HG02798 (cell line): ENCODE results near the gene NIPBL.
"Not testable (repeated sequence)": the region's sequence is repeated elsewhere in the genome, so short reads cannot be mapped to it uniquely, and the experiment has no call there.

Experiments
- ATAC-seq: cut with Tn5 transposase; IDR thresholded peaks from one replicate; pipeline ENCODE4 v1.9.1; 2021; ENCODE audit warnings: mild to moderate bottlenecking; ENCODE audit not compliant: unreplicated experiment, poor library complexity

The NIPBL gene

DNA sequence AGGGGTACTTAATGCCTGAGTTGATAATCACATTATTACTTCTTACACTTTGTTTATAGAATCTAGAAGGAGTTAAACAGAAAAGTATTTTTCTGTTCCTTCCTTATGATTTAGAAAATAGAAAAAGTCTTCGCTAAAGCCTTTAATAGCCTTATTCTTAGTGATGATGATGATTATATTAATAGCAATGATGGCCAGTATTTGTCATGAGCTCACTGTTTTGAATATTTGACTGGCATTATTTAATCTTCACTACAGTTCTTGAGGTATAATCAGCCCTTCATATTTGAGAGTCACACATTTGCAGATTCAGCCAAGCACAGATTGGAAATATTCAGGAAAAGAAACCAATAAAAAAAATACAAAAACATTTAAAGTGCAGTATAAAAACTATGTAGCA is 23.3 kb downstream of the NIPBL start:
- ATAC-seq, result no peak

DNA sequence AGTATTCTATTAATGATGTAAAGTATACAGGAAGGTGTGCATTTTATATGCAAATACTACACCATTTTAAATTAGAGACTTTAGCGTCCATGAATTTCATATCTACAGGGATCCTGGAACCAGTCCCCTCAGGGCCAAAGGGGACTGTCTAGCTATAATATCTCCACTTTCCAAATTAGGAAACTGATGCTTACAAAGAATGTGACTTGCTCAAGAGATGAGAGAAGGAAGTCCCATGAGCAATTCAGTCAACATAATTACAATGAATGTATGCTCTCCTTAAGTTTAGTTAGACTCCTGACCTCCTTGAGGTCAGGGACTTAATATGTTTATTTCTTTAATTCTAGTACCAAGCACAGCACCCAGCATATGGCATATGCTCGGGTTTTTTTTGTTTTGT is 23.7 kb downstream of the NIPBL start:
- no peak for ATAC-seq

DNA sequence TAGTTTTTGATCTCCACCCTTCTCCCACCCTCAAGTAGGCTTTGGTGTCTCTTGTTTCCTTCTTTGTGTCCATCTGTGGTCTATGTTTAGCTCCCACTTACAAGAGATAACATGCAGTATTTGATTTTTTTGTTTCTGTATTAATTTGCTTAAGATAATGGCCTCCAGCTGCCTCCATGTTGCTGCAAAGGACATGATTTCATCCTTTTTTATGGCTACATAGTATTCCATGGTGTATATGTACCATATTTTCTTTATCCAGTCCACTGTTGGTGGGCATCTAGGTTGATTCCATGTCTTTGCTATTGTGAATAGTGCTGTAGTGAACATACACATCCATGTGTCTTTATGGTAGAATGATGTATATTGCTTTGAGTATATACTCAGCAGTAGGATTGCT is 24.5 kb downstream of the NIPBL start:
- not testable (repeated sequence) for ATAC-seq

DNA sequence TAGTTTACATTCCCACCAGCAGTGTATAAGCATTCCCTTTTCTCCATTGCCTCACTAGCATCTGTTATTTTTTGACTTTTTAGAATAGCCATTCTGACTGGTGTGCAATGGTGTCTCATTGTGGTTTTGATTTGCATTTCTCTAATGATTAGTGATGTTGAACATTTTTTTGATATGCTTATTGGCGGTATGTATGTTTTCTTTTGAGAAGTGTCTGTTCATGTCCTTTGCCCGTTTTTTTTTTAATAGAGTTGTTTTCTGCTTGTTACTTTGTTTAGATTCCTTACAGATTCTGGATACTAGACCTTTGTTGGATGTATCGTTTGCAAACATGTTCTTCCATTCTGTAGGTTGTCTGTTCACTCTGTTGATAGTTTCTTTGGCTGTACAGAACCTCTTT is 25.3 kb downstream of the NIPBL start:
- ATAC-seq, result no peak

DNA sequence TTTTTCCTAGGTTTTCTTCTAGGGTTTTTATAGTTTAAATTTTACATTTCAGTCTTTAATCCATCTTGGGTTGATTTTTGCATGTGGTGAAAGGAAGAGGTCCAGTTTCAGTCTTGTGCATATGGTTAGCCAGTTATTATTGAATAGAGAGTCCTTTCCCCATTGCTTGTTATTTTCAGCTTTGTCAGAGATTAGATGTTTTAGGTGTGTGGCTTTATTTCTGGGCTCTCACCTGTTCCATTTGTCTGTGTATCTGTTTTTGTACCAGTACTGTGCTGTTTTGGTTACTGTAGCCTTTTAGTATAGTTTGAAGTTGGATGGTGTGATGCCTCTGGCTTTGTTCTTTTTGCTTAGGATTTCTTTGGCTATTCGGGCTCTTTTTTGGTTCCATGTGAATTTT is 25.8 kb downstream of the NIPBL start:
- no peak for ATAC-seq

DNA sequence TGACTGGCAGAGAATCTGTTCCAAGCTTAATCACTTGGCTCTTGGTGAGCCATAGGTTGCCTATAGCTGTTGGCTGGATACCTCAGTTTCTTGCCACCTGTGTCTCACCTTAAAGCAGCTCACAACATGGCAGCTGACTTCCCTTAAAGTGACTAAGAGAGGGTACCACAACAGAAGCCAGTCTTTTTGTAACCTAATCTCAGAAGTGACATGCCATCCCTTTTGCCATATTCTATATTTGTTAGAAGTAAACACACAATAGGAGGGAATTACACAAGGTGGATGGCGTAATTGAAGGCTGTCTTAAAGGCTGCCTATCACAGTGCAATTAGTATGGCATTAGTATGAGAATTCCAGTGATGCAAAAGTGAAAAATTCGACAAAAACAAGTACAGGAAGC is 28.1 kb downstream of the NIPBL start:
- no peak for ATAC-seq

DNA sequence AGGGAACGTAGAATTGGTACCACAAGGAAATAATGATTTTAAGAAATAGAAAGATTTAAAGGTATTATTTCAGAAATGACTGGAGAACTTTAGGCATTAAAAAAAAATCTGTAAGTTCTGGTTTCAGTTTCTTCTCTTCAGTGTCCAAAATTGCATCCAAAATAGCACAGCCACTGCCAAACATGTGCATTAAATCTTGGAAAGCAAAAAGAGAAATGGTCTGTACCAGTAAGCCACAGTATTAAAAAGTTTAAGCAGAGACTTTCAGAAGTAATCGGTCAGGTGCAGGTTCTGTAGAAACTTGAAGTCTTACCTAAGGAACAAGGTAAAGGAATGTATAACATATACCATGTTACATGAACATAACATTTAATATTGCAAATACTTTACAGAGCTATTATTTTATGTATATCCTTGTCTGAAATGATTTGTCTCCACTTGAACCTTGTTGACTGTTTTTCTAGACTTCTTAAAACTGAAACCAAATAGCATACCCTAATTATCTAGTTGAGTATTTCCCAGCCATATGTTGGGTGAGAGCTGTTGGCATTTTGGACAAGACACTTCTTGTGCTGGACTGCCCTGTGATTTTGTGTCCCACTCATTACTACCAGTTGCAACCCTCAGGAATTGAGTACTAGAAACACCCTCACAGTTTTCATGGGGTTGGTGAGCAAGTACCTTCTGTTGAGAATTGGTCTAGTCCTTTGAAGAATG is 32.1 kb downstream of the NIPBL start:
- ATAC-seq, result peak; percentile 45

DNA sequence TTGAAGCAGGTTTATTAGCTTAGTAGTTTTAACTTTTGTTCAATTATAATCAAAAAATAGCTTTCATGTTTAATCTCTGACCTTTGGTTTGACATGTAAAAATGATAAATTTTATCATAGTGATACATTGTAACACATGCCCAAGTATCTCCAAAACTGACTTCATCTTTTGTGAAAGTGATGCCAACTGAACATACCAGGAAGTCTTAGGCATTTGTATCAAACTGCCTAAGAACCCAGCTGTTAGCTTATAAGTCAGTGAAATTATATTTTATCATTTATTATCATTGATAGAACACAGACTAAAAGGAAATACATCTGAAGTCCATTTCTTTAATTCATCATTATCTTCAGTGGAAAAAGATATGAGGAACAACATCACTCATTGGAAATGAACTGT is 39.1 kb downstream of the NIPBL start:
- ATAC-seq, result no peak

DNA sequence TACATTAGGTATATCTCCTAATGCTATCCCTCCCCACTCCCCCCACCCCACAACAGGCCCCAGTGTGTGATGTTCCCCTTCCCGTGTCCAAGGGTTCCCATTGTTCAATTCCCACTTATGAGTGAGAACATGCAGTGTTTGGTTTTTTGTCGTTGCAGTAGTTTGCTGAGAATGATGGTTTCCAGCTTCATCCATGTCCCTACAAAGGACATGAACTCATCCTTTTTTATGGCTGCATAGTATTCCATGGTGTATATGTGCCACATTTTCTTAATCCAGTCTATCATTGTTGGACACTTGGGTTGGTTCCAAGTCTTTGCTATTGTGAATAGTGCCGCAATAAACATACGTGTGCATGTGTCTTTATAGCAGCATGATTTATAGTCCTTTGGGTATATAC is 40.0 kb downstream of the NIPBL start:
- not testable (repeated sequence) for ATAC-seq

DNA sequence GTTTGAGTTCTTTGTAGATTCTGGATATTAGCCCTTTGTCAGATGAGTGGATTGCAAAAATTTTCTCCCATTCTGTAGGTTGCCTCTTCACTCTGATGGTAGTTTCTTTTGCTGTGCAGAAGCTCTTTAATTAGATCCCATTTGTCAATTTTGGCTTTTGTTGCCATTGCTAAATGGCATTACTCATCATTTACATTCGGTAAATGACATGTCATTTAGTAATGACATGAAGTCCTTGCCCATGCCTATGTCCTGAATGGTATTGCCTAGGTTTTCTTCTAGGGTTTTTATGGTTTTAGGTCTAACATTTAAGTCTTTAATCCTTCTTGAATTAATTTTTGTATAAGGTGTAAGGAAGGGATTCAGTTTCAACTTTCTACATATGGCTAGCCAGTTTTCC is 40.8 kb downstream of the NIPBL start:
- ATAC-seq, result not testable (repeated sequence)

DNA sequence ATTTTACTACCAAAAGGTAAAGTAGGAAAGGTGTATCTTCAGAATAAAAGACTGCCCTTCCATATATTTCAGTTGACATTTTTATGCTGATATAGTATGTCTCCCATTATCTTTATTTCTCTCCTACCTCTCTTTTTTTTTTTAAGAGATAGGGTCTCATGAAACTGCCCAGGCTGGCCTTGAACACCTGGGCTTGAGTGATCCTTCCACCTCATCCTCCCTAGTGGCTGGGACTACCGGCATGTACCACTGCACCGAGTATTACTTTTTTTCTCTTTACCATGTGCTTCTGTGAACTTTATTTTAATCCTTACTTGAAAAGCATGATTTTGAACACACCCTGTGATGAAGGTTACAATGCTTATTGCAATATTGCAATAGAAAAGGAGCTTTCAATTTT is 42.7 kb downstream of the NIPBL start:
- no peak for ATAC-seq

DNA sequence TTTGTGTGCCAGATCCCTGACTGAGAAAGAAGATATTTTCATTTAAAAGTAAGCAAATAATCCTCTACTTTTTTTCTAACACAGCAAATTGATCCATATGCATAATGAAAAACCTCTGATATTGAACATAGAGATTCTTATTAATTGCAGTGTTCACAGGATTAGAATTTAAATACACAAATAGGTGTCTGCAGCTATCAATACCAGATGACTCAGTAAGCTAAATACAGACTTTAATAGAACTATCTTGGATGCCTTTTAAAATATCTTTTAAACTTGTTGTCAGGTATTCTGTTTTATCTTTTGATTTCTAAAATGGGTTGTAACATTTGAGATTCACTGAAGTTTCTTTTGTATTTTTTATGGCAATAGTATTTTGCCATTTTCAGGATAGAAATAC is 43.1 kb downstream of the NIPBL start:
- ATAC-seq, result no peak

DNA sequence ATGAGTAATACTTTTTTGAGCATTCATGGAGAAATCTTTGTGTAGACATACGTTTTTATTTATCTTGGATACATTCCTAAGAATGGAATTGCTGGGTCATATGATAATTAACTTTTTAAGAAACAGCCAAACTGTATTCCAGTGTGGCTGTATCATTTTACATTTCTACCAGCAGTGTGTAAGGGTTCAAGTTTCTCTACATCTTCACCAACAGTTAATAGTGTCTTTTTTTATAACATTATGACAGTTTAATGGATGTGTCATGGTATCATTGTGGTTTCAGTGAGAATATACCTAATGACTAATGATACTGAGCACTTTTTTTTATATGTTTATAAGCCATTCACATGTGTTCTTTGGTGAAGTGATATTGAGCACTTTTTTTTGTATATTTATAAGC is 52.4 kb downstream of the NIPBL start:
- ATAC-seq, result no peak

DNA sequence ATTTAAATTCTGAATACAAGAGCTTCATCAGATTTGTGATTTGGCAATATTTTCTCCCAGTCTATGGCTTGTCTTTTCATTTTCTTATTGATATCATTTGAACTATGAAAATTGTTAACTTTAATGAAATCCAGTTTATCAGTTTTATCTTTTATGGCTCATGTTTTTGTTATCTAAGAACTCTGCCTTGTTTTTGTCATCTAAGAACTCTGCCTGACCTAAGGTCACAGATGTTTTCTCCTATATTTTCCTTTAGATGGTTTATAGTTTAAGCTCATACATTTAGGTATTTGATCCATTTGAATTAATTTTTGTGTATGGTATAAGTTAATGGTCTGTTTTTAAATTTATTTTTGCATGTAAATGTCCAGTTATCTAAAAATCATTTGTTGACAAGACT is 52.9 kb downstream of the NIPBL start:
- ATAC-seq, result no peak

DNA sequence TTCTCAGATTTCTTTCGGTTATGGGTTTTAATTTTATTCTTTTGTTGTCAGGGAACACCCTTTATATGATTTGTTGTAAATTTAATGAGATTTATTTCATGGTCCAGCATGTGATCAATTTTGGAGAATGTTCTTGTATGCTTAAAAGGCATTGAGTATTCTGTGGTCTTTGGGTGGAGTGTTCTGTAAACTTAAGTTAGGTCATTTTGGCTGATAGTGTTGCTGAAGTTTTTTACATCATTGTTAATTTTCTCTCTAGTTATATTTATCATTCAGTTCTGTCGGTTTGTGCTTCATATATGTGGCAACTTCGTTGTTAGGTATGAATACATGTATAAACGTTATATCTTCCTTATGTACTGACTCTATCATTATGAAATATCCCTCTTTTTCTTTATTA is 55.5 kb downstream of the NIPBL start:
- no peak for ATAC-seq

DNA sequence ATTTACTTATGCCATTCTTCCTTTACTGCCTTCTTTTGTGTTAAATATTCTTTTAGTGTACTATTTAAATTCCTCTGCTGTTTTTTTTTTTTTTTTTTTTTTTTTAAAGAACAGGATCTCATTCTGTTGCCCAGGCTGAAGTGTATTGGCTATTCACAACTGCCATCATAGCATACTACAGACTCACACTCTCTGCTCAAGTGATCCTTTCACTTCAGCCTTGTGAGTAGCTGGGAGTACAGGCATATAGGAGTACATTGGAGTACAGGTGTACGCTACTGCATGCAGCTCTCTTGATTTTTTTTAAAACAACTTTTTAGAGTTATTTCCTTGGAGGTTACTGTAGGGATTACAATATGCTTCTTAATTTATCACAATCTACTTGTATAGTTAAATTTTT is 56.1 kb downstream of the NIPBL start:
- no peak for ATAC-seq

DNA sequence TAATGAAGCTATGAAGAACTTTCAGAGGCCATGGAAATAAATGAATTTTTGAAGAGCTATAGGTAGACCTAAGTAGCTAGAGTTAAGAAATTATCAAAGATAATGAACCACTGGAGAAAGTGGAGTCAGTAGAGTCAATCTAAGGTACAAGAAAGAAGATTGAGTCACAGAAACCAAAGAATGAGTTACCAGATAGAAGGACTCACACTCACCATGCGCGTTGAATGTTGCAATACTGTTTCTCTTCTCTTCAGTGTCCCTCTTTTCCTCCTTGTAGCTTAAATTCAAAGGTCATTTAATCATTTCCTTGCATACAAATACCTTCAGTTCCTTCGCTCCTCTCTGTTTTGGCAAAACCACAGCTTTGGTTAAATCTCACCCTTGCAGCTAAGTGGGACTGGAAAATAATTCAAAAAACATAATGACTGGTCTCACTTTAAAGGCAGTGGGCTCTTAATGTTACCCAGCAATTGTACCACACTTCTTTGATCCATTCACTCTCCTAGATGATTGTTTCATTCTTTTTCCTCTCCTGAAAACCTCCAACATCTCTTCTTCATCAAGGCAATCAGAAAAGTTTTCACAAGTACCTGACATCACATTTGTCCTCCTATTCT is 58.3 kb downstream of the NIPBL start:
- no peak for ATAC-seq

DNA sequence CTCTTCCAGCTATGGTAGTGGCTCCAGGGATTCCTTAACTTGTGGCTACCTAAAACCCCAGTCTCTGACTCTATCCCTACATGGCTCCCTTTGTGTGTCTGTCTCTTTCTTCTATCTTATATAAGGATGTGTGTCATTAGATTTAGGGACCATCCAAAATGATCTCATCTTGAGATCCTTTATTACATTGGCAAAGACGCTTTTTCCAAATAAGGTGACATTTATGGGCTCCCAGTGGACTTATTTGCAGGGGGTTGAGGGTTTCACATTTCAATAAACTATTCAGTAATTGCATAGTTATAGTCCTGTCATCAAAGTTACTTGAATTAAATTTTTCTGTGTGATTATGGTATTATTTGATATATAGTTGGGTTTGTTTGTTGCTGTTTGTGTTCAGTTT is 59.2 kb downstream of the NIPBL start:
- ATAC-seq, result no peak

DNA sequence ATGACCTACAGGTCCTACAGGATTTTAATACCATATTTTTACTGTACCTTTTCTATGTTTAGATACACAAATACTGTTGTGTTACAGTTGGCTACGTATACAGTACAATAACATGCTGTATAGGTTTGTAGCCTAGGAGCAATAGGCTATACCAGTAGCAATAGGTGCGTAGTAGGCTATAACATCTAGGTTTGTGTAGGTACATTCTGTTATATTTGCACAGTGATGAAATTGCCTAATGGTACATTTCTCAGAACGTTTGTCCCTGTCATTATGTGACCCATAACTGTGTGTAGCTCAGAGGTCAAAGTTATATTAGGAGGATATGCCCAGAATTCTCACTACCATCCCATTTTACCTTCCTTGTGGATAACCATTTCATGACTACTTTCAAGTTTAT is 59.7 kb downstream of the NIPBL start:
- no peak for ATAC-seq

DNA sequence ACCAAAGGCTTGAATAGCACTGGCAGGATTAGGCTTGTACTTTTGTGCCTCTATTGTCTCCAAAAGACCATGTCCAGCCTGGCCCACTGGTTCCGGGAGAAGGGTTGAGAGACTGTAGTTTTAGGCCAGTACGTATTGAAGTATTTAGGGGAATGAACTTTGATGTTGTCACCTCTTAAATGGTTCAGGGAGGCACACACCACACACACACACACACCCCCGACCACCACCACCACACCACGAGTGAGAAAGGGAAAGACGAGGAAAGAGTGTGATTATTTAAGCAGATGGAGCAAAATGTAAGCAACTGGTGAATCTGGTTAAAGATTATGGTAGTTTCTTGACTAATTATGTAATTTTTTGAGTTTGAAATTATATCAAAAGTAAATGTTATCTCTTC is 61.6 kb downstream of the NIPBL start:
- ATAC-seq, result no peak

DNA sequence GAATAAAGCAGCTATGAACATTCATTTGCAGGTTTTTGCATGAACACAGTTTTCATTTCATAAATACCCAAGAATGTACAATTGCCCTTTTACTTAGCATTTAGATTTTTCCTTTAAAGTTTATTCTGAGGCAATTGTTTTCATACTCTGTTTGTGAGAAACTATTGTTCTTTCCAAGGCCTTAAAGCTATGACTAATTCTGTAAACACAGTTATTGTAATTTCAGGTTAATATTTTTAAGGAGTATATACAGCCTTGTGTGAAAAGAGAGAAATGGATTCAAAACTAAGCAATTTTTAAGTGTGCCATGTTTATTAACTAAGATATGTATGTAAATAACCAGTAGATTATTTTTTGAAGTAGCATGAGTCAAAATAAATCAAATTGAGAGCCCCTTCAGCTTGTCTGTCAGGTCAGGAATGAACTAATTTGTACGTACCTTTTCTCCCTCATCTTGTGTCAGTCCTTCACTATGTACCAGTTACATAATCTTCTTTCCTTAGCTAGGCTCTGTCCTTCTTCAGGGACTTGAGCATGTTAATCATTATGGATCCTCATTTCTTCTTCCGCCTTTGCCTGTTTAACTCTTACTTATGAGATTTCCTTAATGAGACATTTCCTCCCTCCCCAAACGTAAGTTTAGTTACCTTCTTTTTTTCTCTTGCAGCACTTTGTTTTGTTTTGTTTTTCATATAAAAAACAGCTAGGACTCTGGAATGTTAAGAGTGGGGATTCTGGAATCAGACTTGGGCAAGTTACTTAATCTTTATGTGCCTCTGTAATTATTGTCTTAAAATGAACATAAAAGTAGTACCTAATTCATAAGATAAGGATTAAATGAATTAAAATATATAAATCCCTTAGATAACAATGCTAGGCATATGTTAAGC is 63.6 kb downstream of the NIPBL start:
- ATAC-seq, result no peak
